Left cardiac atrium (tissue), 4 donors: ENCODE results near the gene INO80D. TPM values are rescaled to one million over a fixed set of nuclear protein-coding genes. Genes with fewer than 3 reads are reported as not detected.
"Not testable (repeated sequence)": the region's sequence is repeated elsewhere in the genome, so short reads cannot be mapped to it uniquely, and the experiment has no call there.

ENCODE experiments used
- ATAC-seq, 2 donors: fragments of 200-7000 bp; cut with Tn5 transposase; one replicate each; pipeline ENCODE4 v1.9.1; 2020; ENCODE audit warnings: mild to moderate bottlenecking in 2 of 2, moderate library complexity in 2 of 2
- DNase-seq: peaks from one replicate; pipeline ENCODE4 v3.0.0-alpha.2; 2020
- intact Hi-C, 2 donors: fragments of 100-400 bp; cut with DNase I; formaldehyde crosslinking; loops; one replicate each; pipeline versions ENCODE4 v1.14.1 to v1.15.1; 2022 to 2023
- total RNA-seq, 2 donors: library from RNA; stranded (reverse); fragmentation: NEBNext Ultra II Directional; extraction: Animal tissue kit (Norgen Biotek cat#: 25700); gene quantifications; one replicate each; pipeline ENCODE4 v1.2.1, GENCODE V29; 2021
- donor health status: DM: no; HTN: yes; CAD: no.
- donor health status: DM: no; HTN: yes; CAD: no; lungs with severe emphysema.
- donor health status: DM: yes; HTN: yes; CAD: no.
- donor health status: Dilated cardiomyopathy.

INO80D gene
- total RNA-seq, 2 donors from 2014 or later: 10.8 to 15.1 TPM

- ATAC-seq: no peak
- no peak for DNase-seq
- intact Hi-C loops: no loop called here
These were observed 96.5 kb downstream of the INO80D start for GRCh38 chr2:205989271-205990071.

- intact Hi-C loops, DNase-seq, ATAC-seq: not testable (repeated sequence)
These were observed 97.3 kb downstream of the INO80D start for GRCh38 chr2:205988681-205989080.

GRCh38 chr2:205988274-205988673 is 97.7 kb downstream of the INO80D start:
- ATAC-seq: no peak
- intact Hi-C loops: no loop called here
- no peak for DNase-seq

- intact Hi-C loops, ATAC-seq, DNase-seq: not testable (repeated sequence)
These were observed 99.6 kb downstream of the INO80D start for GRCh38 chr2:205986334-205986733.

- no peak for DNase-seq
- intact Hi-C loops: no loop called here
These were observed 101.6 kb downstream of the INO80D start for GRCh38 chr2:205984381-205984780.

GRCh38 chr2:205982776-205983327 is 103.1 kb downstream of the INO80D start:
- intact Hi-C loops: no loop called here
- ATAC-seq: no peak
- no peak for DNase-seq

More at GRCh38 chr2:205984381-205984780, 101.6 kb downstream of the INO80D start:
- ATAC-seq: no peak

GRCh38 chr2:205978728-205979127 is 107.2 kb downstream of the INO80D start:
- ATAC-seq, DNase-seq, intact Hi-C loops: not testable (repeated sequence)

GRCh38 chr2:205977699-205978098 is 108.3 kb downstream of the INO80D start:
- ATAC-seq, intact Hi-C loops, DNase-seq: not testable (repeated sequence)

- ATAC-seq, intact Hi-C loops, DNase-seq: not testable (repeated sequence)
These were observed 108.9 kb downstream of the INO80D start for GRCh38 chr2:205976934-205977659.

GRCh38 chr2:205976120-205976814 is 109.7 kb downstream of the INO80D start:
- intact Hi-C loops: no loop called here
- no peak for ATAC-seq
- no peak for DNase-seq

GRCh38 chr2:205975082-205975949 is 110.7 kb downstream of the INO80D start:
- intact Hi-C loops: no loop called here
- DNase-seq (no peak), ATAC-seq (peak in 1 of 2 donors; percentile 55)

- ATAC-seq (no peak), DNase-seq (no peak)
- intact Hi-C loops: no loop called here
These were observed 113.9 kb downstream of the INO80D start for GRCh38 chr2:205972113-205972512.

GRCh38 chr2:205970348-205970747 is 115.6 kb downstream of the INO80D start:
- DNase-seq (no peak), ATAC-seq (no peak)
- intact Hi-C loops: no loop called here

GRCh38 chr2:205969584-205969983 is 116.4 kb downstream of the INO80D start:
- ATAC-seq (no peak), DNase-seq (no peak)
- intact Hi-C loops: no loop called here

- no peak for ATAC-seq
These were observed 118.4 kb downstream of the INO80D start for GRCh38 chr2:205967391-205968075.

GRCh38 chr2:205965707-205966106 is 120.3 kb downstream of the INO80D start:
- intact Hi-C loops: no loop called here
- no peak for ATAC-seq
- no peak for DNase-seq

More at GRCh38 chr2:205967391-205968075, 118.4 kb downstream of the INO80D start:
- intact Hi-C loops: no loop called here
- DNase-seq: no peak

- no peak for ATAC-seq
- intact Hi-C loops: no loop called here
- no peak for DNase-seq
These were observed 121.7 kb downstream of the INO80D start for GRCh38 chr2:205964111-205964761.
